Naive thymus-derived CD8-positive, alpha-beta T cell (primary cell): ENCODE results near the gene FZD7. TPM values are rescaled to one million over a fixed set of nuclear protein-coding genes. Genes with fewer than 3 reads are reported as not detected.

Experiments used
- ATAC-seq, 2 donors: fragments of 150-1000 bp; cut with Tn5 transposase in 1 of 2; sonication (Bioruptor Pico), chemical (Tn5 transposase) in 1 of 2; 1 replicate in 1 of 2; 2 replicates in 1 of 2; pipeline ENCODE4 v1.10.0; 2021; ENCODE audit warnings: mild to moderate bottlenecking in 2 of 2, moderate library complexity in 2 of 2
- POLR2A ChIA-PET: fragments of 350-600 bp; sonication (Branson Sonifier 250); formaldehyde crosslinking; loops from one replicate; lab custom pipeline; 2021; ENCODE audit warnings: antibody characterized with exemption; lab: Charles Lee
- DNase-seq, 10 donors: peaks; one replicate each; pipeline versions ENCODE4 v3.0.0 to v3.0.0-alpha.2; 2020 to 2022
- H3K27ac Mint-ChIP-seq, 10 donors: one replicate each; pipeline ENCODE4 v1.8.0; 2020 to 2022; ENCODE audit warnings: mild to moderate bottlenecking in 10 of 10, mixed read lengths in 10 of 10, moderate library complexity in 4 of 10, inconsistent platforms in 1 of 10
- H3K27me3 Mint-ChIP-seq, 5 donors: one replicate each; pipeline ENCODE4 v1.8.0; 2021 to 2022; ENCODE audit warnings: mixed read lengths in 5 of 5
- H3K36me3 Mint-ChIP-seq, 3 donors: one replicate each; pipeline ENCODE4 v1.8.0; 2020 to 2022; ENCODE audit warnings: mixed read lengths in 3 of 3, mild to moderate bottlenecking in 2 of 3, inconsistent platforms in 1 of 3
- H3K4me1 Mint-ChIP-seq, 4 donors: one replicate each; pipeline ENCODE4 v1.8.0; 2021 to 2022; ENCODE audit warnings: mixed read lengths in 4 of 4
- H3K4me3 Mint-ChIP-seq, 10 donors: one replicate each; pipeline ENCODE4 v1.8.0; 2020 to 2022; ENCODE audit warnings: mild to moderate bottlenecking in 10 of 10, mixed read lengths in 10 of 10, moderate library complexity in 6 of 10, inconsistent platforms in 1 of 10
- H3K9me3 Mint-ChIP-seq, 9 donors: one replicate each; pipeline ENCODE4 v1.8.0; 2020 to 2022; ENCODE audit warnings: mixed read lengths in 9 of 9, mild to moderate bottlenecking in 3 of 9, inconsistent platforms in 1 of 9, moderate library complexity in 1 of 9
- polyA plus RNA-seq, 3 donors: library from polyadenylated mRNA; unstranded; fragments of 300-500 nt; fragmentation: Illumina TruSeq; gene quantifications; one replicate each; pipeline ENCODE4 v1.2.3, GENCODE V29; 2021
- total RNA-seq, 8 experiments: library from RNA in 2 of 8; stranded (reverse) in 2 of 8; gene quantifications; one replicate each; pipeline ENCODE4 v1.2.3 and lab custom pipeline; 2021 to 2026

FZD7 gene
- total and polyA plus RNA-seq, 5 experiments from 2014 or later, result 0.07 to 1.2 (median 0.94) TPM; not detected in 2

DNA sequence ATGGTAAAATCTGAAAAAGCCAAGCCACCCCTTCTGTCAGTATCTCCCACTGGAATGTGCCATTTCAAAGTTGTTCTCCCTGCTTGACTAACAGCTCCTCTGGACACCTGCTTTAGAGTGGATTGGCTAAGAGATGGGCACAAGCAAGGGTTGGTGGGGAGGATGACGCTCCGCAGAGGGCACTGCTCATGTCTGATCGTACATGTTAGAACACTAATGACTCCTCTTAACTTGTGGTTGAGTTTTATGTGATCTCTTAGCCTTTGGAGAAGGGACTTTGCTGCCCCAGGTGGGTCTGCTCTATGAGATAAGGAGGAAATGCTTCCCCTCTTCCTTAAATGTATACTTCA, 31.2 kb downstream of the FZD7 start:
- peaks cover 0 to 8% (median 4%) of the 10 kb centered on the region in 5 donors for H3K27me3 Mint-ChIP-seq
- ATAC-seq (no peak), DNase-seq (no peak)
- no peak overlapping the region for H3K27ac Mint-ChIP-seq
- H3K4me3 Mint-ChIP-seq, result no peak overlapping the region
- H3K4me1 Mint-ChIP-seq, result no peaks in the 10 kb centered on the region
- POLR2A ChIA-PET, result no interaction called here
- no peaks in the 10 kb centered on the region for H3K9me3 Mint-ChIP-seq
- H3K36me3 Mint-ChIP-seq, result no peaks in the 10 kb centered on the region

DNA sequence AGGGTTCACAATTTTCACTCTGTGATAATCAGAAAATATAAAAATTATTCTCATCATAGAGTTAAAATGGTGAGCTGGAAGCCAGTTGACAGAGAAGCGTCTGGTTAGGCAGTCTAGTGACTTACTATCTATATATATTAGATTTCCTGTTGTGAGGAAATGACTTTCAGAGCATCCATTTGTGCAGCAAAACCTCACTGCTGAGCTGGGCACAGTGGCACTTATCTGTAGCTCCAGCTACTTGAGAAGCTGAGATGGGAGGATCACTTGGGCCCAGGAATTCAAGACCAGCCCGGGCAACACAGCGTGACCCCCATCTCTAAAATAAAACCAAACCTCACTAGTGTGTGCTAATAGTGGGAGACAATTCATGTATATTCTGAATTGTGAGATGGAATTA, 32.2 kb downstream of the FZD7 start:
- Mint-ChIP-seq H3K4me1 (no peaks in the 10 kb centered on the region), H3K36me3 (no peaks in the 10 kb centered on the region), H3K27me3 (peaks cover 0 to 5% (median 0%) of the 10 kb centered on the region in 5 donors)

DNA sequence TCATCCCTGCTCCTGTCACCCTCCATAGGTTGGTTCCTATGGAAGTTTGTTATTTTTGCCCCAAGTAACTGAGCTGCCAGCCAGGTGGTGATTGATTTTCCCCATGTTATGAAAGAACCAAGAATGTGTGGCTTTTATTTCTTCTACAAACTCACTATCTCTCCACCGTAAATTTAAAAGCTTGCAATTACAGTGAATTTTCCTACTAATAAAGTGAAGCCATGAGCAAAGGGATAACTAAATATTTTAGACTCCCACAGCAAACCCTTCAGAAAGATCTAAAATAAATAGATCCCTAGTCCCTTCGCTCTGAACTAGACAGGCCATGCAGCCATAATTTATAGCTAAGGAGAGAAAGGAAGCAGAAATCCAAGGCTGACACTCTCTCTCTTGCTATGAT, 33.2 kb downstream of the FZD7 start:
- no peaks in the 10 kb centered on the region for H3K4me1 Mint-ChIP-seq
- no peak overlapping the region for H3K4me3 Mint-ChIP-seq
- H3K27me3 Mint-ChIP-seq, result peaks cover 0 to 5% (median 3%) of the 10 kb centered on the region in 5 donors
- no peak overlapping the region for H3K27ac Mint-ChIP-seq
- H3K9me3 Mint-ChIP-seq, result no peaks in the 10 kb centered on the region
- ATAC-seq (no peak), DNase-seq (no peak)
- POLR2A ChIA-PET, result no interaction called here
- no peaks in the 10 kb centered on the region for H3K36me3 Mint-ChIP-seq

More for the DNA sequence above, 32.2 kb downstream of the FZD7 start:
- Mint-ChIP-seq H3K27ac (no peak overlapping the region), H3K9me3 (no peaks in the 10 kb centered on the region), H3K4me3 (no peak overlapping the region)
- POLR2A ChIA-PET, result no interaction called here
- DNase-seq, result no peak
- ATAC-seq, result no peak

DNA sequence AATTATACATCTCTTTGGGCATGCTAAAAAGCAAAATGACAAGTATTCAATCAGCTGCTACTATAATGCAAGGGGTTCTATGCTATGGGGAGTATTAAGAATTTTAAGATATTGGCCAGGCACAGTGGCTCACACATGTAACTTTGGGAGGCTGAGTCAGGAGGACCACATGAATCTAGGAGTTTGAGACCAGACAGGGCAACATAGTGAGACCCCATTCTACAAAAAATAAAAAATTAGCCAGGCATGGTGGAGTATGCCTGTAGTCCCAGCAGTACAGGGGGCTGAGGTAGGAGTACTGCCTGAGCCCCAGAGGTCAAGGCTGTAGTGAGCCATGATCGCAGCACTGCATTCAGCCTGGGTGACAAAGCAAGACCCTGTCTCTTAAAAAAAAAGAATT, 33.9 kb downstream of the FZD7 start:
- ATAC-seq, result no peak

DNA sequence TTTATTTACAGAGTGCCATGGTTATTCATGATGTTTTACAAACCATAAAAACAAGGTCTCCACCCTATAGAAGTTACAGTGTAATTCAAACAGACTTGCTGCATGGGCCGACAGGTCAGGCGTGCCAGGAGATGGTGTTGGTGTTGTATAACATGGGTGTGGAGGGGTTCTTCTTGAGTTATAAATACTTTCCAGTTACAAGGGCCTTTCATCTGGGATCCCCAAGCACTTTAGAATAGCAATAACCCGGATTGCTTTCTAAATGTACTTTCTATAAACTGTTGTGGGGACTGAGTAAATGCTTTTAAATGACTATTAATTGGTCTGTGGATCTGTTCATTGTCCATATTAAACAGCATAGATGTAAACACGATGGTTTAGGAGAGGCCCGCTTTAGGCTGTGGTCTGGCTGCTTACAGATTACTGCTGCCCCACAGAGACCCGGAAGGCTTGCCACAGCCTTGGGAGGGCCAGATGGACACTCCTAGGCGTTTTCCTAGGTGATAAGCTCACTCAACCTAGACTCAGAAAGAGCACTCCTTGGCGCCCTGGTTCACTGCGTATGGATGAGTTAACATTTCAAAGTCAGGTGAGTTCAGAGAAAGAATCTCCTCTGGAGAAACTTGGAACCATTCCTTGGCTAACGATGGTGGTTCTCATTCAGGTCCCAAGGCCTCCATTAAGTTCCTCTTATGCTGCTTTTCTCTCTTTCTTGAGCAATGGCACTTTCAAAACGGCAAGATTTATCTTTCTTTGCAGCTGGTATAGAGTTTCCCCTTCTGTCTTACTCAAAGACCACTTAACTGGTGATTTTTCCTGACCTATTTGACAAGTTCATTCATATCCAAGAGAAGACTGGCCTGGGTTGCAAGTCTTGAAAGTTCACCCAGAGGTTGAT, 35.8 kb downstream of the FZD7 start:
- no peak overlapping the region for H3K27ac Mint-ChIP-seq
- H3K36me3 Mint-ChIP-seq, result no peaks in the 10 kb centered on the region
- H3K9me3 Mint-ChIP-seq, result no peaks in the 10 kb centered on the region
- DNase-seq (no peak), ATAC-seq (no peak)
- H3K4me1 Mint-ChIP-seq, result no peaks in the 10 kb centered on the region
- peaks cover 3 to 16% (median 6%) of the 10 kb centered on the region in 5 donors for H3K27me3 Mint-ChIP-seq
- no peak overlapping the region for H3K4me3 Mint-ChIP-seq
- POLR2A ChIA-PET, result no interaction called here

More for the DNA sequence above, 33.9 kb downstream of the FZD7 start:
- no peak for DNase-seq
- Mint-ChIP-seq H3K9me3 (no peaks in the 10 kb centered on the region), H3K27me3 (peaks cover under 1 to 7% (median 4%) of the 10 kb centered on the region in 5 donors), H3K4me3 (no peak overlapping the region), H3K4me1 (no peaks in the 10 kb centered on the region), H3K36me3 (no peaks in the 10 kb centered on the region), H3K27ac (no peak overlapping the region)
- POLR2A ChIA-PET, result no interaction called here

DNA sequence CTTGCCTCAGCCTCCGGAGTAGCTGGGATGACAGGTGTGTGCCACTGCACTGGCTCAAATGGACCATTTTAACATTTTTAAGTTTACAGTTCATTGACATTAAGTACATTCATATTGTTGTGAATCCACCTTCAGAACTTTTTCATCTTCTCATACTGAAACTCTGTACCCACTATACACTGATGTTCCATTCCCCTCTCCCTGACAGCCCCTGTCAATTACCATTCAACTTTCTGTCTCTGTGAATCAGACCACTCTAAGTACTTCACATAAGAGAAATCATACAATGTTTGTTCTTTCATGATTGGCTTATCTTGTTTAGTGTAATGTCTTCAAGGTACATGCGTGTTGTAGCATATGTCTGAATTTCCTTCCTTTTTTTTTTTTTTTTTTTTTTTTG, 37.5 kb downstream of the FZD7 start:
- H3K4me1 Mint-ChIP-seq, result no peaks in the 10 kb centered on the region
- peaks cover 3 to 15% (median 6%) of the 10 kb centered on the region in 5 donors for H3K27me3 Mint-ChIP-seq
- no peak for DNase-seq
- H3K4me3 Mint-ChIP-seq, result no peak overlapping the region
- no peak overlapping the region for H3K27ac Mint-ChIP-seq
- no peaks in the 10 kb centered on the region for H3K36me3 Mint-ChIP-seq
- POLR2A ChIA-PET, result interaction anchor here (0.6 kb wide), 1 partner anchor 23 kb away, joined by 3 read pairs; no protein-coding TSS in a partner anchor
- H3K9me3 Mint-ChIP-seq, result no peaks in the 10 kb centered on the region
- ATAC-seq, result no peak

DNA sequence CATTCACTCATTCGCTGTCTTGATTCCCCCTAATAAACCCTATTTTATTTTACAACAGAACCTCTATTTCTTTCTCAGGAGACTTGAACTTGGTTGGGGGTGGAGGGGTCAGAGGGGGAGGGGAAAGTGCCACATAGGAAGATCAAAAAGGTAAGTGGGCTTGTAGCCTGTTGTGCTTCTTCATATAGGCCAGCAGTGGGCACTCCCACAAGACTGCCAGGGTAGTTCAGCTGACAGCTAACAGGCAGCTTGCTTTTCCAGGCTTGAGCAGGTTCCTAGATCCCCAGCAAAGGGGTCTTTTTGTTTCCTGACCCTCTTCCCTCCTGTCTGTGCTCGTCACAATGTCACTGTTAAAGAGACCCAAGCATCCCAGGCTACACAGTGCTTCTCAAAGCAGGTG, 38.6 kb downstream of the FZD7 start:
- Mint-ChIP-seq H3K4me3 (no peak overlapping the region), H3K27ac (no peak overlapping the region), H3K36me3 (no peaks in the 10 kb centered on the region), H3K4me1 (no peaks in the 10 kb centered on the region), H3K27me3 (peaks cover 3 to 15% (median 6%) of the 10 kb centered on the region in 5 donors), H3K9me3 (no peaks in the 10 kb centered on the region)
- ATAC-seq (no peak), DNase-seq (no peak)
- POLR2A ChIA-PET, result no interaction called here

DNA sequence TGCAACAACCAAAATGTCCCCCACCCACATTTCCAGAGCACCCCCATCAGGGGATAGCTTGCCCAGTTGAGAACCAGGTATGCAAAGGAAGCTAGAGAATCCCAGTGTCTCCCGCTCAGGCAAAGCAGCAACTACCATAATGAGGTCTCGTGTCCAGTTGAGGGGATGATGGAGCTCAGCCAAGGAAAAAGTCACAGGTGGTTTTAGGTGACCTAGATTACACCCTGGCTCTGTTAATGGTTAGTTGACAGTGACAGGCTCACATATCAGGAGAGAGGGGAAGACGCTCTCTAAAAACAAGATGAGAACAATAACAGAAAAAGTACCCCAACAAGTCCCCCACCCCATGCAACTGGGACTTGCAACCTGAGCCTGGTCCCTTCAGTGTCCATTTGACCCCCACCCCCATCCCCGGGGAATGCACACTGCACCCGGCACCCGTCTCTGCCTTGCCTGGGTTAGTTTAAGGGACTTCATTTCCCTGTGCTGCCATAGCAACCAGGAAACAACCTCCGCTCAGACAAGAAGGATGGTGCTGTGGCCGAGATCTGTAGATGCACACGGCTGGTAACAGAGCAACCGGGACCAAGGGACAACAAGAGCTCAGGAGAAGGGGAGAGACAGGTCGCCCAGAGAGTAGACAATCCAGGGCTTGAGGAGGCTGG, 39.2 kb downstream of the FZD7 start, which contains the start of gene KIAA2012:
TSS of gene KIAA2012 (plus strand) at position 519 of the 665 bp plus-strand sequence. CDS start 373 bp downstream, outside the sequence.
- DNase-seq (no peak), ATAC-seq (no peak)
- no peaks in the 10 kb centered on the region for H3K36me3 Mint-ChIP-seq
- H3K27ac Mint-ChIP-seq, result no peak within 1 kb of the TSS
- H3K4me3 Mint-ChIP-seq, result no peak within 1 kb of the TSS
- peaks cover 1 to 15% (median 6%) of the 10 kb centered on the region in 5 donors for H3K27me3 Mint-ChIP-seq
- POLR2A ChIA-PET, result no interaction called here
- no peaks in the 10 kb centered on the region for H3K4me1 Mint-ChIP-seq
- H3K9me3 Mint-ChIP-seq, result no peaks in the 10 kb centered on the region

DNA sequence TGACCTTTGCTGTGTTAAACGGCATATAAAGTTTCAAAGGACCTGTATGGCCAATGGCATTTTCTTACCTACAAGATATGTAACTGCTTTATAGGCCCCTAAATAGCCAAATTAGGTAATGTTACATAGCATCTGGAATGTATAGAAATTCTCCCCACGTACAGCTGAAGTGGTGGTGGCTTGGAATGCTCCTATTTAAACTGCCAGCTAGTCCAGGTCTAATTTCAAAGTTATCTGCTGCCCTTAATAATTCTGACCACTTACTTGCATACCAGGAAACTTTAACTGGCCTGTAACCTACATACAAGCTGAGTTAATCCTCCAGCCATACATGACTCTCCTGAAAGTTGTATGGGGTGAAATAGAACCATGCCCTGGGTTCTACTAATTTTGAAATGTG, 40.7 kb downstream of the FZD7 start:
- ATAC-seq (no peak), DNase-seq (no peak)
- H3K27me3 Mint-ChIP-seq, result peaks cover 1 to 15% (median 6%) of the 10 kb centered on the region in 5 donors
- POLR2A ChIA-PET, result no interaction called here
- no peaks in the 10 kb centered on the region for H3K36me3 Mint-ChIP-seq
- H3K9me3 Mint-ChIP-seq, result no peaks in the 10 kb centered on the region
- no peak overlapping the region for H3K27ac Mint-ChIP-seq
- no peak overlapping the region for H3K4me3 Mint-ChIP-seq
- no peaks in the 10 kb centered on the region for H3K4me1 Mint-ChIP-seq

DNA sequence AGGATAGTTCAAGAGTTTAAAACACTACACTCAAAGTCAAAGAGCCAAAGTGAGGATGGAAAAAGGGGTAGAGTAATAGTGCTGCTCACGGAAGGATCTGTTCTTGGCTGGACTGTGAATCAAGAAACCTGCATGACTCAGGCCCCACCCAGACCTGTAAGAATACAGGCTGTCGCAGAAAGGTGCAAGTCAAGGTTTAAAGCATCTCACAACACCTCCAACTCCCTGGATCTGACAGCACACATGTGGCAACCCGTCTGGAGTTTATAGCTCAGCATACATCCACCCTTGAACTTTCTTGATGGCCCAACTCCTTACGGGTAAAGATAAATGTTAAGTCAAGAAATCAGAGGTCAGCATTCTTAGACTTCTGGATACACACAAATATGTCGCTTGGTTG, 45.7 kb downstream of the FZD7 start:
- Mint-ChIP-seq H3K36me3 (no peaks in the 10 kb centered on the region), H3K4me1 (no peaks in the 10 kb centered on the region), H3K27me3 (peaks cover 0 to 7% (median 4%) of the 10 kb centered on the region in 5 donors), H3K9me3 (peaks cover 0 to 12% (median 0%) of the 10 kb centered on the region in 9 donors), H3K4me3 (no peak overlapping the region), H3K27ac (no peak overlapping the region)
- DNase-seq (no peak), ATAC-seq (no peak)
- POLR2A ChIA-PET, result no interaction called here

DNA sequence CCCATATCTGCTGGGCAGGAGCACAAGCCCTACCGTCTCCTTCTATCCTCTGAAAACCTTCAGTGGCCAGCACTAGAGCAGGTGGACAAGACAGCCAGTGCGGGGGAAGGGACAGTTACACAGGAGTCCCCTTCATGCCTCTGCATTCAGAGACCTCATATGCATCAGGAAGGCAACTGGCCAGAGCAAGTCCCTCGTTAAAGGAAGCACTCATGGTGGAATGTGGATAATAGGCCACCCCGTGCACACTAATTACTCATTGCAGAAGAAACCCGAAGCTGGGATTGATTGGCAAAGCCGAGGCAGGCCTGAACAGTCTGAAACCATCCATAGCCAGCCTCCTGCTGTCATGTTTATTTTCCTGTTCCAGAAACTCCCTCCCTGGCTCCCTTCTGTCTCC, 50.6 kb downstream of the FZD7 start:
- no peak overlapping the region for H3K27ac Mint-ChIP-seq
- ATAC-seq (no peak), DNase-seq (no peak)
- H3K9me3 Mint-ChIP-seq, result peaks cover 0 to 12% (median 0%) of the 10 kb centered on the region in 9 donors
- no peaks in the 10 kb centered on the region for H3K4me1 Mint-ChIP-seq
- POLR2A ChIA-PET, result no interaction called here
- peaks cover 0 to 7% (median 4%) of the 10 kb centered on the region in 5 donors for H3K27me3 Mint-ChIP-seq
- H3K4me3 Mint-ChIP-seq, result no peak overlapping the region
- H3K36me3 Mint-ChIP-seq, result no peaks in the 10 kb centered on the region
